Astrocyte of the cerebellum (primary cell): ENCODE data around the gene ASMTL.

Experiments
- DNase-seq: peaks from one replicate; pipeline ENCODE4 v3.0.0-alpha.2; 2011; ENCODE audit warnings: low read depth
- H3K4me3 ChIP-seq: 2 replicates; pipeline ENCODE4 v1.5.1; 2011; ENCODE audit warnings: mild to moderate bottlenecking, low read depth, low read length, moderate library complexity
- in situ Hi-C: cut with HindIII; loops from 2 replicates; pipeline ENCODE4 v1.10.0; 2017; ENCODE audit warnings: low sequenced_read_pairs
- TF ChIP-seq, protein P1 (sequence below): IDR thresholded peaks from 2 replicates; pipeline ENCODE4 v1.5.1; 2012; ENCODE audit warnings: low read length, low read depth, moderate library complexity, mild to moderate bottlenecking; ENCODE audit errors: missing control alignments

ASMTL gene

GRCh38 chrX:1360171-1360570 lies 92.5 kb downstream of the ASMTL start:
- TF ChIP-seq, protein P1, sequence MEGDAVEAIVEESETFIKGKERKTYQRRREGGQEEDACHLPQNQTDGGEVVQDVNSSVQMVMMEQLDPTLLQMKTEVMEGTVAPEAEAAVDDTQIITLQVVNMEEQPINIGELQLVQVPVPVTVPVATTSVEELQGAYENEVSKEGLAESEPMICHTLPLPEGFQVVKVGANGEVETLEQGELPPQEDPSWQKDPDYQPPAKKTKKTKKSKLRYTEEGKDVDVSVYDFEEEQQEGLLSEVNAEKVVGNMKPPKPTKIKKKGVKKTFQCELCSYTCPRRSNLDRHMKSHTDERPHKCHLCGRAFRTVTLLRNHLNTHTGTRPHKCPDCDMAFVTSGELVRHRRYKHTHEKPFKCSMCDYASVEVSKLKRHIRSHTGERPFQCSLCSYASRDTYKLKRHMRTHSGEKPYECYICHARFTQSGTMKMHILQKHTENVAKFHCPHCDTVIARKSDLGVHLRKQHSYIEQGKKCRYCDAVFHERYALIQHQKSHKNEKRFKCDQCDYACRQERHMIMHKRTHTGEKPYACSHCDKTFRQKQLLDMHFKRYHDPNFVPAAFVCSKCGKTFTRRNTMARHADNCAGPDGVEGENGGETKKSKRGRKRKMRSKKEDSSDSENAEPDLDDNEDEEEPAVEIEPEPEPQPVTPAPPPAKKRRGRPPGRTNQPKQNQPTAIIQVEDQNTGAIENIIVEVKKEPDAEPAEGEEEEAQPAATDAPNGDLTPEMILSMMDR = no peak
- DNase-seq = no peak
- in situ Hi-C loops = no loop called here
- no peak overlapping the region for H3K4me3 ChIP-seq

- in situ Hi-C loops = no loop called here
- H3K4me3 ChIP-seq = no peak overlapping the region
- TF ChIP-seq, protein P1 = no peak
- DNase-seq = no peak
Measured at GRCh38 chrX:1359477-1359873, 93.2 kb downstream of the ASMTL start.

- DNase-seq = no peak
- H3K4me3 ChIP-seq = no peak overlapping the region
- TF ChIP-seq, protein P1 = no peak
- in situ Hi-C loops = no loop called here
Measured at GRCh38 chrX:1358793-1359476, 93.8 kb downstream of the ASMTL start.

GRCh38 chrX:1357993-1358392 lies 94.7 kb downstream of the ASMTL start:
- DNase-seq = no peak
- in situ Hi-C loops = no loop called here
- TF ChIP-seq, protein P1 = no peak
- H3K4me3 ChIP-seq = no peak overlapping the region

- no peak overlapping the region for H3K4me3 ChIP-seq
- TF ChIP-seq, protein P1 = no peak
- in situ Hi-C loops = no loop called here
- no peak for DNase-seq
Measured at GRCh38 chrX:1355131-1356046, 97.3 kb downstream of the ASMTL start.

DNA sequence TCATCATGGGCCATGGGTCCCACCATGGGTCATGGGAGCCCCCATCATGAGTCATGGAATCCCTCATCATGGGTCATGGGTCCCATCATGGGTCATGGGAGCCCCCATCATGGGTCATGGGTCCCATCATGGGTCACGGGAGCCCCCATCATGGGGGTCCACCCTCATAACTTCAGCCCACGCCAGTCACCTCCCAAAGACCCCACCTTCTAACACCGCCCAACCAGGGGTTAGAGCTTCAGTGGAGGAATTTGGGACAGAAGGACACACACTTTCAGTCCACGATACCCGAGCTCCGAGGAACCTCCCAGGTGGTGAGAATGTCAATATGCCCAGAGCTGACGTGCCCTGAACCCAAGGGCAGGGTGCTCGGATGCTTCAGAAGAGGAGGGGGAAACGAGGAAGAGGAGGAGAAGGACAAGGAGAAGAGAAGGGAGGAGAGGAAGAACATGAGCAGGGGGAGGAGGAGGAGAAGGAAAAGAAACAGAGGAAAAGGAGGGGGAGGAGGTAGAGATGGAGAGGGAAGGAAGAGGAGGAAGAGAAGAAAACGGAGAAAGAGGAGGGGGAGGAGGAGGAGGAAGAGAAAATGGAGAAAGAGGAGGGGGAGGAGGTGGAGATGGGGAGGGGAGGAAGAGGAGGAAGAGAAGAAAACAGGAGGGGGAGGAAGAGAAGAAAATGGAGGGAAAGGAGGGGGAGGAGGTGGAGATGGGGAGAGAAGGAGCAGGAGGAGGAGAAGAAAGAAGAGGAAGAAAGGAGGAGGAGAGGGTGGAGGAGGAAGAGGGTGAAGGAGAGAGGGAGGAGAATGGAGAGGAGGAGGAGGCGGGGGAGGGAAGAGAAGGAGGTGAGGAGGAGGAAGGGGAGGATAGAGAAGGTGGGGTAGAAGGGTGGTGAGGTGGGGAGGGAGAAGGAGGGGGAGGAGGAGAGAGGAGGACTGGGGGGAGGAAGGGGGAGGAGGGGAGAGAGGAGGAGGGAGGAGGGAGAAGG lies 98.4 kb downstream of the ASMTL start:
- TF ChIP-seq, protein P1 = no peak
- in situ Hi-C loops = no loop called here
- no peak for DNase-seq
- H3K4me3 ChIP-seq = no peak overlapping the region
